ENCODE data around the gene FAM241A. TPM values are rescaled to one million over a fixed set of nuclear protein-coding genes. Genes with fewer than 3 reads are reported as not detected.

The FAM241A gene
- total and polyA plus RNA-seq, 9 of the 15 experiments (the other 6 are each of a cell fraction or from before 2014, with no cell fraction given) = 2.3 to 8.5 (median 5.3) TPM

DNA sequence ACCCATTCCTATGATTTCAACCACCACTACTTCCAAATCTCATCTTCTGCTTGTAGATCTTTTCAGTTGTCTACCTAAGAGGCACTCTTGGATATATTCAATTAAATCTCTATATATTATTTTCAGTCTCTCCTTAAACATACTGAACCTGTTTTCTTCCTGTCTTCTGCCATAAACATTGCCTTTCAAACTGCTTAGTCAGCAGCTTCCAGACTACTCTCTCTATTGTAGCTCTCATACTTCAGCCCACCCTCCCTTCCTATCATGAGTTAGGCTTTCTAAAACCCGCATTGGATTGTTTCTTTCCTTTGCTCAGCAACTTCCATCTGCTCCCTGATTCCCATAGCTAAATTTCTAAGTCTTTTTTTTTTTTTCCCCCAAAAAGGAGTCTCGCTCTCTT lies 90.8 kb downstream of the FAM241A start:
- no peak overlapping the region for H3K27ac ChIP-seq (ENCODE audit: extremely low read depth, low read depth, low read length)
- H3K4me3 ChIP-seq = no peak overlapping the region
- in situ Hi-C loops (cut with MboI) = no loop called here
- no peaks in the 10 kb centered on the region for H3K9me3 ChIP-seq (replicated peaks; ENCODE audit: control insufficient read depth, insufficient read depth, low read depth, low read length)
- ChIA-PET CTCF (ENCODE audit: low intra/inter-chr PET ratio) (interaction anchor here (2.9 kb wide), 1 partner anchor 136 kb away, joined by 30 read pairs; no protein-coding TSS in a partner anchor), POLR2A (interaction anchor here (0.6 to 1.3 kb wide), 2 partner anchors 17 to 136 kb away, joined by 3 read pairs; no protein-coding TSS in a partner anchor)
- DNase-seq (ENCODE audit: extremely low read depth in 1 of 4, low spot score in 3 of 4) (no peak), ATAC-seq (no peak), FAIRE-seq (no peak)
- H3K36me3 ChIP-seq (ENCODE audit: control insufficient read depth, insufficient read depth, low read length) = no peaks in the 10 kb centered on the region
- peaks cover 3 to 11% of the 10 kb centered on the region in 2 experiments; a peak in 3 of 5 replicates for H3K4me1 ChIP-seq (replicated peaks in 1 of 2; ENCODE audit: control insufficient read depth in 2 of 2, insufficient read depth in 2 of 2, low read length in 2 of 2)
- TF ChIP-seq LEF1 (IDR thresholded peaks at IDR 0.05) (no peak), ZNF316 (IDR thresholded peaks at IDR 0.05) (peak; percentile 96), MAFF (IDR thresholded peaks at IDR 0.05; ENCODE audit: low read length) (peak; percentile 89), MAFG (tag; conservative IDR thresholded peaks at IDR 0.05) (peak; percentile 88), MAFK (IDR thresholded peaks at IDR 0.05; ENCODE audit: low read length) (peak; percentile 94), C11orf30 (IDR thresholded peaks at IDR 0.05; ENCODE audit: low read depth) (peak; percentile 93), FOS (IDR thresholded peaks at IDR 0.05; ENCODE audit: extremely low read depth, insufficient read length) (no peak)
- H3K9me1 ChIP-seq (ENCODE audit: control insufficient read depth, insufficient read depth, low read length) = no peaks in the 10 kb centered on the region
- peaks cover 15% of the 10 kb centered on the region for H3K79me2 ChIP-seq (ENCODE audit: control insufficient read depth, insufficient read depth, low read length)
- H4K20me1 ChIP-seq (replicated peaks; ENCODE audit: control insufficient read depth, insufficient read depth, low read length) = no peaks in the 10 kb centered on the region
- intact Hi-C loops (cut with micrococcal nuclease) = no loop called here
- 50% methylated on average over 1 of the region's 2 CpGs for WGBS (ENCODE audit: insufficient coverage, low coverage, missing lambda C conversion rate)
- H3K9ac ChIP-seq (ENCODE audit: insufficient read depth in 1 of 2, low read depth in 2 of 2, low read length in 2 of 2) = no peak overlapping the region
- no TSS peak for BruUV-seq (replicated peaks)
- H3K4me2 ChIP-seq (ENCODE audit: insufficient read depth, low read length) = no peak overlapping the region
- no peaks in the 10 kb centered on the region for H3K27me3 ChIP-seq (ENCODE audit: control insufficient read depth in 2 of 2, insufficient read depth in 2 of 2, low read length in 2 of 2)
- H2AFZ ChIP-seq (ENCODE audit: low read depth, low read length) = no peak overlapping the region

DNA sequence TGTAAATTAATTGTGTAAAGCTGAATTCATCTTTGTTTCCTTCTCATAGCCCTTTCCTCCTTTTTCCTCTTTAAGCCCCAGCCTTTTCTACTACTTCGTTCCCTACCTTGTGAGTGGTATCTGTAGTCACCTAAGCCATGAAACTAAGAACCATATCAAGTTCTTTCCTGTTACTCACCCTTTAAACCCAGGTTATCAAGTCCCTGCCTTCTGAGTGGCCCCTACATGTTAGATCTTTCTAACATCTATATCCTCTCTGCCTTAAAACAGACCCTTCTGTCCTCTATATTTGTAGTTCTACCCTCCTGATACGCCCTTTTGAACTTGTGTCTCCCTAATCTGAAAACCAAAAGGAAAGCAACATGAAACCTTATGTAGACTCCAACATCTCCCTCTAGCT lies 93.6 kb downstream of the FAM241A start:
- Histone ChIP-seq H3K9me1 (ENCODE audit: control insufficient read depth, insufficient read depth, low read length) (no peaks in the 10 kb centered on the region), H3K4me3 (no peak overlapping the region), H4K20me1 (replicated peaks; ENCODE audit: control insufficient read depth, insufficient read depth, low read length) (no peaks in the 10 kb centered on the region), H3K27me3 (ENCODE audit: control insufficient read depth in 2 of 2, insufficient read depth in 2 of 2, low read length in 2 of 2) (no peaks in the 10 kb centered on the region), H3K79me2 (ENCODE audit: control insufficient read depth, insufficient read depth, low read length) (0 out of 3 replicates have a peak, but pooled peaks cover 2% of the 10 kb centered on the region), H3K4me2 (ENCODE audit: insufficient read depth, low read length) (no peak overlapping the region), H3K27ac (ENCODE audit: extremely low read depth, low read depth, low read length) (no peak overlapping the region), H2AFZ (ENCODE audit: low read depth, low read length) (no peak overlapping the region), H3K9me3 (replicated peaks; ENCODE audit: control insufficient read depth, insufficient read depth, low read depth, low read length) (no peaks in the 10 kb centered on the region), H3K36me3 (ENCODE audit: control insufficient read depth, insufficient read depth, low read length) (no peaks in the 10 kb centered on the region), H3K4me1 (replicated peaks in 1 of 2; ENCODE audit: control insufficient read depth in 2 of 2, insufficient read depth in 2 of 2, low read length in 2 of 2) (peaks cover 1 to 3% of the 10 kb centered on the region in 2 experiments; a peak in 3 of 5 replicates), H3K9ac (ENCODE audit: insufficient read depth in 1 of 2, low read depth in 2 of 2, low read length in 2 of 2) (no peak overlapping the region)
- in situ Hi-C loops (cut with MboI) = no loop called here
- POLR2A ChIA-PET = no interaction called here
- ATAC-seq (peak; percentile 45; the same call in 2 of the 3 replicates), DNase-seq (ENCODE audit: extremely low read depth in 1 of 4, low spot score in 3 of 4) (peak in 1 of 4 experiments; percentile 8), FAIRE-seq (no peak)
- 62% methylated on average over 2 of the region's 2 CpGs for WGBS (ENCODE audit: insufficient coverage, low coverage, missing lambda C conversion rate)
- CTCF ChIA-PET (ENCODE audit: low intra/inter-chr PET ratio) = no interaction called here
- TF ChIP-seq RFX1 (IDR thresholded peaks at IDR 0.05) (peak; percentile 54; the same call in 1 of the 2 replicates), ZBTB8A (IDR thresholded peaks at IDR 0.05; ENCODE audit: partially characterized antibody) (no peak)
- TF ChIP-seq, protein P1, sequence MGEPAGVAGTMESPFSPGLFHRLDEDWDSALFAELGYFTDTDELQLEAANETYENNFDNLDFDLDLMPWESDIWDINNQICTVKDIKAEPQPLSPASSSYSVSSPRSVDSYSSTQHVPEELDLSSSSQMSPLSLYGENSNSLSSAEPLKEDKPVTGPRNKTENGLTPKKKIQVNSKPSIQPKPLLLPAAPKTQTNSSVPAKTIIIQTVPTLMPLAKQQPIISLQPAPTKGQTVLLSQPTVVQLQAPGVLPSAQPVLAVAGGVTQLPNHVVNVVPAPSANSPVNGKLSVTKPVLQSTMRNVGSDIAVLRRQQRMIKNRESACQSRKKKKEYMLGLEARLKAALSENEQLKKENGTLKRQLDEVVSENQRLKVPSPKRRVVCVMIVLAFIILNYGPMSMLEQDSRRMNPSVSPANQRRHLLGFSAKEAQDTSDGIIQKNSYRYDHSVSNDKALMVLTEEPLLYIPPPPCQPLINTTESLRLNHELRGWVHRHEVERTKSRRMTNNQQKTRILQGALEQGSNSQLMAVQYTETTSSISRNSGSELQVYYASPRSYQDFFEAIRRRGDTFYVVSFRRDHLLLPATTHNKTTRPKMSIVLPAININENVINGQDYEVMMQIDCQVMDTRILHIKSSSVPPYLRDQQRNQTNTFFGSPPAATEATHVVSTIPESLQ (CRISPR knock-in tag; IDR thresholded peaks at IDR 0.05) = no peak
- TF ChIP-seq, protein P2, sequence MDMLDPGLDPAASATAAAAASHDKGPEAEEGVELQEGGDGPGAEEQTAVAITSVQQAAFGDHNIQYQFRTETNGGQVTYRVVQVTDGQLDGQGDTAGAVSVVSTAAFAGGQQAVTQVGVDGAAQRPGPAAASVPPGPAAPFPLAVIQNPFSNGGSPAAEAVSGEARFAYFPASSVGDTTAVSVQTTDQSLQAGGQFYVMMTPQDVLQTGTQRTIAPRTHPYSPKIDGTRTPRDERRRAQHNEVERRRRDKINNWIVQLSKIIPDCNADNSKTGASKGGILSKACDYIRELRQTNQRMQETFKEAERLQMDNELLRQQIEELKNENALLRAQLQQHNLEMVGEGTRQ (CRISPR knock-in tag; IDR thresholded peaks at IDR 0.05) = no peak
- BruUV-seq (replicated peaks) = no TSS peak
- intact Hi-C loops (cut with micrococcal nuclease) = no loop called here

Data from K562 (cell line).